Ammon's horn (tissue), 1 donor: ENCODE measurements around the gene RSL24D1.
A peak's percentile ranks its signal among the peaks of the same experiment; 100 is the strongest.
"Not testable (repeated sequence)": the region's sequence is repeated elsewhere in the genome, so short reads cannot be mapped to it uniquely, and the experiment has no call there.

Source experiments
- DNase-seq: peaks from one replicate; pipeline ENCODE4 v3.0.0-alpha.2; 2016; ENCODE audit warnings: low spot score

The RSL24D1 gene

DNA sequence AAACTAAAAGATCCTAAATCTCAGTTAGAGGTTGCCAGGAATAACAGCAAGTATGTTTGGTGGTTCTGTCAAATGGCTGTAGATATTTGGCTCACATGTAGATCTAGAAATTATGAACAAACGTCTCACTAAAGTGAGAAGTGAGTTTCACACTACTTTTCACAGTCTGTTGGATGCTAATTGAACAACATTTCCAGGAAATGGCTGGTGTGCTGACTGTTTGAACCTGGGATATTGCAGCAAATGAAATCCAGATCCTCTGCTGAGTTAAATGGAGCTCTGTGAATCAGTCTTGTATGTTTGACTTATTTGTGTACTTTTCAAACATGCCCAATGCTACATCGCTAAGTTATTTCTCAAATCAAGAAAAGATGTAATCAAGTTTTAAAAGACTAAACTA, 21.3 kb upstream of the RSL24D1 start:
- no peak for DNase-seq

DNA sequence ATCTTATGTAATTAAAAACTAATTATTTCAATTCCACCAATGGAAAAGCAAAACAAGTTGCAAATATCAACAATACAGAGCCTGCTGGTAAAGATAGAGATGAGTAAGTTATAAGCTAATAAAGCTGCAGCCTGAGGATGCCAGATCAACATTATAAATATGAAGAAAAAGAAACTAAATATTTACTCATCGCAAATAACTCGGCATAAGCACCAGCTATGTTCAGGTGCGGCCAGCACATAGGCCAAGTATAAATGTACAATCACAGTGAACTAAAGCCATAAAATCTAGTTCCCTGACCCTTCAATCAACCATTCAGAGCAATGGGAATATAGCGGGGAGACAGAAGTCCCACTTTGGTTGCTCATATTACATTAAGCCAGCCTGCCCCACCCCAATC, 7.7 kb upstream of the RSL24D1 start:
- DNase-seq = no peak

DNA sequence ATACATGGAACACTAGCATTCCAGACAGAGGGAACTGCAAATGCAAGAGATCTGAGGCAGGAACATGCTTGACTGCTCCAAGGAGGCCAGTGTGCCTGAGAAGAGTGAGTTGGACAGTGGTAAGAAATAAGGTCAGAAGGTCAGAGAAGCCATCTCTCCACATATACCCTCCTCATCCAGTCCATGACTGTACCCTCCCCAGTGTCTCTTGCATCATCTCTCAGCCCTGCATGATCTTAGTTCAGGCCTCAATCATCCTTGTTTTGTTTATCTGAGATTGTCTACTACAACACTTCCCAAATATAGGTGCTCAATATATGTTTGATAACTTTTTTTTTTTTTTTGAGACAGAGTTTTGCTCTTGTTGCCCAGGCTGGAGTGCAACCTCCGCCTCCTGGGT, 5.5 kb upstream of the RSL24D1 start:
- DNase-seq = no peak

DNA sequence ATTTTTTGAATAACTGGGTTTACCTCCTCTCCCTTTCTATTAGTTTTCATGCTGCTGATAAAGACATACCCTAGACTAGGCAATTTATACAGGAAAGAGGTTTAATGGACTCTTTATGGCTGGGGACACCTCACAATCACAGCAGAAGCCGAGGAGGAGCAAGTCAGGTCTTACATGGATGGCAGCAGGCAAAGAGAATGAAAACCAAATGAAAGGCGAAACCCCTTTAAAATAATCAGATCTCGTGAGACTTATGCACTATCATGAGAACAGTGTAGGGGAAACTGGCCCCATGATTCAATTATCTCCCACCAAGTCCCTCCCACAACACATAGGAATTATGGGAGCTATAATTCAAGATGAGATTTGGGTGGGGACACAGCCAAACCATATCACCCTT, 2.0 kb upstream of the RSL24D1 start:
- no peak for DNase-seq

DNA sequence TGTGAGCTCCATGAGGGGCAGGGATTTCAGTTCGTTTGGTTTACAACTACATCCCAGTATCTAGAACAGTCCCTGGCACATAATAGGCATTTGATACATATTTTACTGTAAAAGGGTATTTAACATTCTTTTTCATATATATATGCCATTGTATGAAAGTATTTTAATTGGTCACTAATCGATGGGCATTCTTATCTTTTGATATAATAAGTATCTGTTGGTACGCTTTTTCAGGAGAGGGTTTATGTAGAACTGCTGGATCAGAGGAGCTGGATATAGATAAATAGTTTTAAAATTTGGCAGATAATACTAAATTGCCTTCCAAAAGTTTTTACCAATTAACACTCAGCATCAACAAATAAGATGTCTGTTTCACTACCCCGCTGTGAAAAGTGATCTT, 978 bp upstream of the RSL24D1 start:
- DNase-seq = no peak

DNA sequence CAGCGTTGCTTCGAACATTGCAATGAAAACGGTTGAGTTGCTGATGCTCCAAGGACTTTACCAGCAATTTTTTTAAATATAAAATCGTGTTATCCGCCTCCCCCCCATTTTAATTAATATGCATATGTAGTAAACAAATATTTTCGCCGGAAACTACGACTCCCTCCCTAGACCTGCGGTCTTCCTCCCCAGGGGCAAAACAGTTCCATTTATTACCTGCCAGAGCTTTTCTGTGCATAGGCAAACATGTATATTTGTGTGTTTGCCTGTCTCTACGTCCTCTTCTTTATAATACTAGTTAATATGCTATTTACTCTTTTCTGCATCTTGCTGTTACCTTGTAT, 593 bp upstream of the RSL24D1 start:
- DNase-seq = no peak

DNA sequence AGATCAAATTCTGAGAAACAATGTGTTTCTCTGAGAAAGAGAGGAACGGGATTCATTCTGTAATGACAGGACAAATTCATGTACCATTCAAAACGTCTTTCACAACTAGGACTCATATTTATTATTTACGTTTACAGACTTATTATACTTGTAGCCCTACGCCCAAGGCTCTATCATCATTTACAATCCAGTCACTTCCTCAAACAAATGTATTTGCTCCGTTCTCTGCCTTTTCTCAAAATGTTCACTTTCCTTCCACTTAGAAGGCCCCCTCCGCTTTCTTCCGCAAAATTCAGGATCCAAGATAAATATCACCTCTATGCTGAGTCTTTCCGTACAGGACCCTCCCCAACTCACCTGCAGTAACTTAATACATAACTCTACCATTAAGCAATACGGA, 745 bp downstream of the RSL24D1 start:
- no peak for DNase-seq

DNA sequence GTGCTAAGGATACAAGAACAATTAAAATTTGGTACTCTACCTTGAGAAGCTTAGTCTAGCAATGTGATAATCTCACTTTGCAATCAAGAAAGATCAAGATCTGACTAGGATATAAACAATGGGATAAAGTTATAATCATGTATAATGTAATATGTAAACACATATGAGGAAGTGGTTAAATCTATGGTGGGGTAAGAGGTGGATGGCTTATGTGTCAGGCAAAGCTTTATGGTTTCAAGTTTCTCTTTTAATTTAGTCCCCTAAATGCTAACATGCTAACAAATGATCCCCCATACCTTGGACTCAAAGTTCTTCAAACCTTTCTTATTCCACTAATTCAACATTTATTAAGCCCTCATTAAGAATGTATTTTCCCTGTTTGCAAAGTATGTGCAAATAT, 2.5 kb downstream of the RSL24D1 start:
- no peak for DNase-seq

DNA sequence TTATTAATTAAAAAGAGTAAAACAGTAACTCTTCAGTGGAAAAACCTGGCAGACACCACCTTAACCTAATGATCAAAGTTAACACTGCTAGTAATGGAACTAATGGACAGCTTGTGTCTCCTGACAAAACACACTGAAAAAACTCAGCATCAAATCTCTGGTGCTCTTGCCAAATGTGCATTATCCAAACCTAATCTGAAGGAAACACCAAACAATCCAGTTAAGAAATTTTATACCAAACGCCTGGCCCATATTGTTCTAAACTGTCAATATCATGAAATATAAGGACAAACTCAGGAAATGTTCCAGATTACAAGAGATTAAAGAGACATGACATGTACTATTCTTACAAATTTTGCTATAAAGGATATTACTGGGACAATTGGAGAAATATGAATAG, 10.4 kb downstream of the RSL24D1 start:
- no peak for DNase-seq

DNA sequence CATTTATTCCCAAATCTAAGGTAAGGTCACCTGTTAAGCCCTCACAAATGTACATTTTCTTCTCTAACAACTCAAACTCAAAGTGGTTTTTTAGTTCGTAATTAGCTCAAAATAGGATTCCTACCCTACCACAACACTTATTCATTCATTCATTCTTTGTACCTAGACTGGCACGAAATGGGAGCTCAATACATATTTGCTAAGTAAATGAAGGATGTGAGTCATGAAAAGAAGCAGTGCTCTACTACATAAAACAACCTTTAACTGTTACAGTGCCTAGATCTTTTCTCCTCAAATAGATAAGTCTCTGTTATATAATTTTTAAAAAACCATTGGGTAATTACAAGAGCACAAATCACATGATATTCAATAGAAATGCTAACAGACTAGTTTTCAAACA, 13.1 kb downstream of the RSL24D1 start:
- DNase-seq = no peak

DNA sequence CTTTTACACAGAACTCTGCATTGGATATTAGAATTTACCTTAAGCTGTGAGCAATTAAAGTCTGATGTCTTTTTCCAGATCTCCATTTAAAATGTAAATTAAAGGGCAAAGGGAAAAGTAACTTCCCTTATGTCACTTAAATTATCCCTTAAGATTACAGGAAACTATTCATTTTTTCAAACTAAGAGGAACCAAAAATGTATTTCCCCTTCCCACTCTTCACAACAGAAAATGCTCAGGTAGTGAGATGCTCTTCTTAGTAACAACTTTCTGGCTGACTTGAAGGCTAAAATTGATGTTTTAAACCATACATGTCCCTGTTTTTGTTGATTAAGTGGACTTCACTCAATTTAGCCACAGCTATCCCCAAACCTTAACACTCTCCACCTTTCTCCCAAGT, 17.6 kb downstream of the RSL24D1 start:
- DNase-seq = no peak

DNA sequence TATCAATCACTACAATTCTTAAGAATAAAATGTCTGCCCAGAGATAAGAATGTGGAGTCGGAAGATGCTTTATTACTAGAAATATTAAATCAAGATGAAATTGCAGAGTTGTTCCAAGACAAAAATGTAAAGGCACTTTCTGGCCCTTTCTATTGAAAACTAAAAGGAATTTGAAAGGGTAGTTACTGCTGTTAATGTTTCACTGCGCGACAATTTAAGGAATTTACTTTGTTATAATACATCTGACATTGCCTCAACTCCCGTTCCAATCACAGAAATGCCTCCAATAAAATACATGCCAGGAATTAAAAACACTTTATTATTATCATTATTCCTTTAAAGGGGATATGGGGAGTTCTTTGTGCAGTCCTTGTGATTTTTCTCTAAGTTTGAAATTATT, 26.4 kb downstream of the RSL24D1 start:
- no peak for DNase-seq

DNA sequence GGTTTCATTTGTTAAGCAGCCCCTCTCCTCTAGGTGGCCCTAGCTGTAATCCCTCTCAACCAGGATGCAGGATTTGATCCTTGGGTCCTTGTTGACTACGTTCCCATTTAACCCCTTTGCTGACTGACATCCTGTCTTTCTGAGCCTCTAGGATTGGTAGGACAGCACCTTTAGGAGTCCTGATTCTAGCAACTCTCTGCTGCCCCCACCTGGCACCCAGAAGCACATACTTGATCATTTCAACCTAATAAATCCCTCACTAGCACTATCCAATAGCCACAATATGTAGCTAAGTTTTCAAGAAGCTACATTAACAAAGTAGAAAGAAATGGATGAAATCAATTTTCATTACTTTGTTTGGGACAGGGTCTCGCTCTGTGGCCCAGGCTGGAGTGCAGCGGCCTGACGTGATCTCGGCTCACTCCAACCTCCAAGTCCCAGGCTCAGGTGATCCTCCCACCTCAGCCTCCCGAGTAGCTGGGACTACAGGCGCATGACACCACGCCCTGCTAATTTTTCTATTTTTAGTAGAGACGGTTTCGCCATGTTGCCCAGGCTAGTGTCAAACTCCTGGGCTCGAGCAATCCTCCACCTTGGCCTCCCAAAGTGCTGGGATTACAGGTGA, 28.3 kb downstream of the RSL24D1 start:
- DNase-seq = peak; percentile 80

DNA sequence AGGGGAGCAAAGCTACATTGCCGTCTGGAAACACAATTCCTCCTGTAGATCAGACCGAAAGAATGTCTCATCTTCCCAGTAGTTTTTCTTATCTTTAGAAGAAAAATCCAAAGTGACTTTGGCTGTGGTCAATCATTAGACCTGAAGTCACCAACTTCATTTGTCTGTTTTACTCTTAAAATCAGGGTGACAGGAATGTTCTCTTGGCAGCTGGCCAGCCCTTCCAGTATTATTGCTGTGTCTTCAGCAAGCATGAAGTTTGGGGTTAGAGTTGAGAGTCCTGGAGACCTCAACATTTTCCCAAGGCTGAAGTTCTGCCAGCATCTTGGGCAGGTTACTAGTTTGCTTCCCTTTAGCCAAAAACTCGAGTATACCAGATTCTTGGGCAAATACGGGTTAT, 32.5 kb downstream of the RSL24D1 start:
- DNase-seq = no peak

DNA sequence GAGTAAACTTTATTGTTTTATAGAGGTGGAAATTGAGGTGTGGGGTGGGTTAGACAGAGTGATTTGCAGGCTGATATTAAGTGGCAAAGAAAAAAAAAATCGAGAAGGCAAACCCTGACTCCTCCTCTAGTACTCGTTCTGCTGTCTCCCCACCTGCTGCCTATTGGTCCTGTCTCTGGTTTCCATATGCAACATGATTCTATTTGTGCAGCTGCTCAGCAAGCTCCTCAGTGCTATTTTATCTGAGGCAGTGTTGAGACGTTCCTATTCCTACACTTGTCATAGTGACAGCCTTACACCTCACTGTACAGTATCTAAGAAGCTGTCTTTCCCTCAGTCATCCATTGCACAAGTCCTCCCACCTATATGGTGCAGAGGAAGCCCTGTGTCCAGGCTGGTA, 45.1 kb downstream of the RSL24D1 start:
- no peak for DNase-seq

DNA sequence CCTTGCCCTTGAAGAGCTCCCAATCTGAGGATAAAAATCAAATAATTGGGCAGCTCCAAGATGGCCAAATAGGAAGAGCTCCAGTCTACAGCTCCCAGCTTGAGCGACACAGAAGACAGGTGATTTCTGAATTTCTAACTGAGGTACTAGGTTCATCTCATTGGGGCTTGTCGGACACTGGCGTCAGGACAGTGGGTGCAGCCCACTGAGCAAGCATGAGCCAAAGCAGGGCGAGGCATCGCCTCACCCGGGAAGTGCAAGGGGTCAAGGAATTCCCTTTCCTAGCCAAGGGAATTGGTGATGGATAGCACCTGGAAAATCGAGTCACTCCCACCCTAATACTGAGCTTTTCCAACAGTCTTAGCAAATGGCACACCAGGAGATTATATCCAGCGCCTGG, 53.6 kb downstream of the RSL24D1 start:
- DNase-seq = not testable (repeated sequence)

DNA sequence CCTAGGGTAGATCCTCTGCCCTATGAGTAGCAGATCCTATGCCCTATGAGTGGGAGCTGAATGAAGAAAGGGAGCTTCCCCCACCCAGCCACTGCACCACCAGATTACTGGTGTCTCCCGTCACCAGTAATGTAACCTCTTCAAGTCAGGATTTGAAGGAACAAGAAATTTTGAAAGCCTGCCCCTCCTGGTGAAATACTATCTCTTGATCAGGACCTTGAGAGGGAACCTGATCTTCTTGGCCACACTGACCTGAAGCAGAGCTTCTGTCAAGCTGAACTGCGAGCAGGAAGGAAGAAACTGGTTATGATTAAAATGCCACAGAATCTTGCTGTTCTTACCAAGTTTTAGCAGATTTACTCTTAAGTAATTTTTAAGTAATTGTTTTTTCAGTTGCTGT, 62.8 kb downstream of the RSL24D1 start:
- DNase-seq = no peak

DNA sequence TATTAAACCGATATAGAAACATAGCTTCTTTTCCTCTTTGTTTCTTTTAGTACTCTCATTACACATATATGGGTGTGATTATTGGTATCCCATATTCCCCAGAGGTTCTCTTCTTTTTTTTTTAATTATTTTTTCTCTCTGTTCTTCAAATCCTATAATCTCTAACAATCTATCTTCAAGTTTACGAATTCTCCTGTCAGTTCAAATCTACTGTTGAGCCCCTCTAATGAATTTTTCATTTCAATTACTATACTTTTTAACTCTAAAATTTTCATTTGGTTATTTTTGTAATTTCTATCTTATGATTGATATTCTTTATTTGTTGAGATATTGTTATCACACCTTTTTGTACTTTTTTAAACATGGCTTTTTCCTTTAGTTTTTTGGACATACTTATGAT, 64.1 kb downstream of the RSL24D1 start:
- DNase-seq = no peak
